ENCODE data around the gene OR4K2.

The OR4K2 gene

DNA sequence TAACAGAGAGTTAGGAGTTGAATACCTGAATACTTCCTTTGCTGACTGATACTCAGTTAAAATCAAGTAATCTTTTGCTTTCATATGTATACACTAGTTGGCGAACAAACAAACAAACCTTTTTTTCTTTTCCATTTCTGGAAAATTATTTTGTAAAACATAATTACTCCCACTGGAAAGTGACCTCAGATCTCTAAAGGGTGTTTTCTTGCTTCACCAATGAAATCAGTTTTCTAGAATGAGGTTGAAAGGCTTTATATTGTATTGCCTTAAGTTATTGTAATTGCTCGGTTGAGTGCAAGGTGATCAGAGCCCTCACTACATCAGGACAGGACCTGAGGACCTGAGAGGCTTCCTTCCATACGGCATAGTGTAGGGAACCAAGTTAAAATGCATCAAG lies 55.7 kb downstream of the OR4K2 start, which contains the start of gene OR4K1:
OR4K1 (plus strand) TSS at position 301 of the 400 bp plus-strand sequence. CDS start 4,750 bp downstream, outside the sequence.
- DNase-seq (ENCODE audit: low read depth): no peak
- no peak within 1 kb of the TSS for H3K4me3 ChIP-seq (ENCODE audit: low read depth, low read length)
- TF ChIP-seq POLR2A (IDR thresholded peaks at IDR 0.05; ENCODE audit: extremely low read depth, insufficient read length) (no peak), CTCF (IDR thresholded peaks at IDR 0.05; ENCODE audit: low read depth, low read length) (no peak), MAX (IDR thresholded peaks at IDR 0.05; ENCODE audit: low read depth, low read length) (no peak), MYC (IDR thresholded peaks at IDR 0.05; ENCODE audit: low read depth, low read length) (no peak)

Measured in NB4 (cell line).